OCI-LY1 (cell line): ENCODE data around the gene MTM1.

Experiments used
- CTCF ChIP-seq: fragments of 200-600 bp; sonication (generic), shearing (Covaris generic); IDR thresholded peaks from 2 replicates; pipeline ENCODE4 v1.5.1; 2017; ENCODE audit warnings: mild to moderate bottlenecking, antibody characterized with exemption, low read length, moderate library complexity, mixed read lengths
- EZH2 ChIP-seq: fragments of 200-600 bp; sonication (generic), shearing (Covaris generic); IDR thresholded peaks from 2 replicates; pipeline ENCODE4 v1.8.0; 2017; ENCODE audit warnings: borderline replicate concordance, mixed run types, mild to moderate bottlenecking, antibody characterized with exemption, low read length, moderate library complexity, mixed read lengths

GRCh38 chrX:150696866-150697265 lies 128.4 kb downstream of the MTM1 start:
- TF ChIP-seq CTCF (no peak), EZH2 (no peak)
